GM03348 (cell line): ENCODE measurements around the gene SMIM30.

ENCODE experiments used
- DNase-seq: peaks from one replicate; pipeline ENCODE4 v3.0.0; 2012; ENCODE audit warnings: low spot score

The SMIM30 gene

DNA sequence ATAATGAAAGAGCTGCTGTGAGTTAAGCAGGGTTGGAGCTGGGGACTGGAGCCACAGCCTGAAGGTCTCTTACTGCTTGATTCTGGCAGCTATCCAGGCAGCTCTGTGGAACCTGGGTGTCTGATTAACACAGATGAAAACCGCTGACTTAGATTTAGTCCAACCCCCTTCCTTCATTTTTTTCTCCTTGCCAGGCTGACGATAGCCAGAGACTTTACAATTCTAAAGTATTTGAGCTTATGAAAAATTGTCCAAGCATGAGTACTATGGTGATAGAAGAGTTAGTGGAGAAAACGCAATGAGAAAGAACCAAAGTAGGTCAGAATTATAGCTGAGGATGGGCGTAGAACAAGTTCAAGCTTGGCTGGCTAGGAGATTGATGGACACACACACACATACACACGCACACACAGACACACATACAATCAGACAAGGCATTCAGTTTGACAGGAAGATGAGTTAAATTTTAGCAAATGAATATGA lies 18.2 kb downstream of the SMIM30 start:
- DNase-seq = no peak

DNA sequence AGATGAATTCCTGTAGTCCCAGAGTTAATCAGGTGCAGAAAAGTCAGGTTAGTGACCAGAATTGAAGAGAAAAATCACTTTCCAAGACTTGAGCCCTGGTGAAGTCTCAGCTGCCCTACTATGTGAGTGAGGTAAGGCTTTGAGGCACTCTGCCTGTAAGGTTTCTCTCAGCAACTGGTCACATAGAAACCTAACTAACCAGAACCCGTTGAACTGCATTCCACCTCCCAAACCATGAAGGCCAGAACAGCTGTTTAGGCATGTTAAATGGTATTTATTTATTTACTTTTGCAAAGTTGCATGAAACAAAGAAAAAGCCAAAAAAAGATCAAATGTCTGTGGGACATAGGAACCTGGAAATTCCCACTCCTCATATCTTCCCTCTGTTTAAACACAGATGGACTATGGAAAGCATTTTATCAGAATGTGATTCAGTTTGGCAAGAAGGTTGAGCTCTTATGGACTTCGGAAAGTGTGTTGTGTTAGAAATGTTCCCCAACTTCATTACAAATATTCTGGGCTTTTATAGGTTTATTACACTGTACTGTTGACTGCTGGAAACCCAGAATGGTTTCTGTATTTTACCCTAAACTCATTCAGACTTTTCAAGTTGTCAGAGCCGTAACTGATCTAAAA lies 19.0 kb downstream of the SMIM30 start:
- no peak for DNase-seq

GRCh38 chr7:113094517-113095249 lies 23.7 kb downstream of the SMIM30 start:
- DNase-seq = no peak

DNA sequence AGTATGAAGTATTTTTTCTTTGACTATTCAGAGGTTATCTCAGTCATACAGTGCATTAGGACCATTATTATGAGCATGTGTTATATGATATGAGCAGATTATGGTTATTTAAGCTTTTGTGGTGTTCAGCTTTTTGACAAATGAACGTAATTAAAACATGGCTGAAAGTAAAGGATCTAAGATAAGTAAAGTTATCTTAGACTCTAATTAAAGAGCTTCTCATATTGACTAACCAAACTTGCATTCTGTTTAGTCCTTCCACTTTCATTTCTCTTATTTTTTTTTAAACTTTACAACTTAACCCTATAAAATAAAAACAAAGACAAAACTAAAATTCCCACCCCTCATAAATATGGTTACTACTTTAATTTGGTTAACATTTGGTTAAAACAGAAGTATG lies 24.8 kb downstream of the SMIM30 start:
- DNase-seq = no peak

DNA sequence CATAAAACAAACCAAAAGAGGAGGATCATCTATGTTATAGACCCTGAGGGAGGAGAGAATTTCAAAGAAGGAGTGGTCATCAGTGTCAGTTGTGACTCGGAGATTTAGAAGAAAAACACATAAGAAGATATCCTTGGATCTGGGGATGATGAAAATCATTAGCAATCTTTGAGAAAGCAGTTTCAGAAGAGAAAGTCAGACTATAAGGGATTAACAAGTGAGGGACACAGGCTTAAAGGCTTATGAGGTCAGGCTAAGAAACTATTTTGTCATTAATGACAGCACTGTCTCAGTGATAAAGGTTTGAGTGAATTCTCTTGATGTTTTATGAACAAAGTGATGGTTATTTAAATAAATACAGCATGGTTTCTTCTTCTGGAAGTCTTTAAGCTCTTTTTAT lies 25.6 kb downstream of the SMIM30 start:
- DNase-seq = no peak

- DNase-seq = peak; percentile 74
These were observed 31.0 kb downstream of the SMIM30 start for GRCh38 chr7:113087071-113087998.

DNA sequence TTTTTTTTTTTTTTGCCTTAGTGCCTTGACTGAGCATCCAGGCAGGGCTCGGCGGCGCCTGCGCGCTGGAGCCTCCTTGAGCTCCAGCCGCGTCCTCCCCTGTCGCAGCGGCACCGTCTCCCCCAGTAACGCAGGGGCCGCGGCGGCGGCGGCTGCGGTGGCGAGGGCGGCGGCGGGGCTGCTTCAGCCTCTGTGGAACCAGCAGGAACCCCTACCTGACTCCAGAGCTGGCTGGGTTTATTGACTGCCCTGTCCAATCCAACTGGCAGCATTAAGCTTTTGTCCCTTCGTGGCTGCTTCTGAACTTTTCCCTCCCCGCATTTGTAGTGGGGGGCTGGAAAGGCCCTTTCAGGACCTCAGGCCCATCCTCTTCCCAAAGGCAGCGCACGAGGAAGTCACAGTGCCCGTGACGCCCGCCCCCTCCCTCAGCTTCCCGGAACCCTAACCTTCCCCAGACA lies 31.9 kb downstream of the SMIM30 start, which contains the start of gene GPR85:
TSS of gene GPR85 (minus strand) at position 397 of the 458 bp plus-strand sequence. CDS start 2,106 bp downstream, outside the sequence.
- DNase-seq = peak; percentile 90

DNA sequence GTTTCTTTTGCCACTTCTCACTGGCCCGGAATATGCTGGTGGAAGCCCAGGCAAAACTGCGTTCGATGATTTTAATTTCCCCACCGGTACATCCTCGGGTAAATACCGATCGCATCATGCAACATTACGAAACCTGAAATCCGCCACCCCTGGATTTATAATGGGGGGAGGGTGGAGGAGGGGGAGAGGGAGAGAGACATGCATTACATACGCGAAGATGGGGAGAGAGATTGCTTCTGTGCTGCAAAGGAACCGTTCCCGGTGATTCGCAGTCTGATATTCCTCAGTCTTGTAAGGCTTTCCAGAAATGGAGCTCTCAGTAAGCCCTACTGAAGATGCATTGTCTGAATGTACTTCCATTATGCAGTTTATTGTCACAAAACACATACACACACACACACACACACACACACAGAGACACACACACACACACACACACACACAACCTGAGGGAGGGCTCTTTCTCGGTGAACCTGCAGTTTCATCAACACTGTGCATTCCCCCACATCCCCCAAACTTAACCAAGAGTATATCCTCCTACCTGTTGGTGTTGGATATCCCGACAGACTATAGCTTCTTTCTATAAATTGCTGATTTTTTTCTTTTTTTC lies 32.5 kb downstream of the SMIM30 start:
- DNase-seq = peak; percentile 7

- DNase-seq = no peak
These were observed 33.7 kb downstream of the SMIM30 start for GRCh38 chr7:113084496-113085172.

DNA sequence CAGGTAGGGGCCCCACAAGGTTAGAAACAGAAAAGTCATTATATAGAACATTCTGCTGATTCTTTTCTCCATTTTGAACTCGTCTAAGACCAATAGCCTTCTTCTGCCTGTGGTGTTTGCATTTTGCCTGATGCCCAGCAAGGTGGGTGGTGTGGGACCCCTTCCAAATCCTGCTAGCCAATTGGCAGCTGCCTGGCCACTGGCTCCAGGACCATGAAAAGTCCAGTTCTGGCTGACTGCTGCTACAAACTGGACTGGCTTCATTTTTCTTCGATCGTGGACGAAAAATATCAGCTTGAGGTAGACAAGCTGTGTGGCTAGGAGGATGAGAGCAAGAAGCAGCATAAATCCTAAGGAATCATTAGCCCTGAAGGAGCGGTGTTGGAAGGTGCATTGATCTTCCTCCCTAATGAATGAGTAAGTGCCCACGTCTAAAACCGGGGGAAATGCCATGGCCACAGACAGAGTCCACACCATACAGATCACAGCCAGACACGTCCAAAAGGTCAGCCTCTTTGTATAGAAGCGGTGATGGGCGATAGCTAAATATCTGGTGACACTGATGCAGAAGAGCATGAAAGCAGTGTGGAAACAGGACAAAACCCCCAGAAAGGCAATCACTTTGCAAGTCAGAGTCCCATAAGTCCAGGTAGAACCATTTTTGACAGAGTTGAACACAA lies 34.4 kb downstream of the SMIM30 start:
- DNase-seq = no peak

- no peak for DNase-seq
These were observed 35.1 kb downstream of the SMIM30 start for GRCh38 chr7:113083132-113083815.

- no peak for DNase-seq
These were observed 40.0 kb downstream of the SMIM30 start for GRCh38 chr7:113078331-113078730.

GRCh38 chr7:113076703-113077102 lies 41.7 kb downstream of the SMIM30 start:
- DNase-seq = no peak

- DNase-seq = peak; percentile 13
These were observed 46.9 kb downstream of the SMIM30 start for GRCh38 chr7:113071465-113071864.
